GM10266 (cell line): ENCODE data around the gene ASCL3.

Experiments
- DNase-seq: peaks from one replicate; pipeline ENCODE4 v3.0.0; 2012; ENCODE audit errors: extremely low spot score
- CTCF ChIP-seq: IDR thresholded peaks from 2 replicates; pipeline ENCODE4 v1.5.1; 2012; ENCODE audit warnings: mild to moderate bottlenecking, low read depth; ENCODE audit not compliant: control insufficient read depth, insufficient read depth; ENCODE audit errors: missing control alignments

Gene ASCL3

GRCh38 chr11:8914661-8915018, 28.2 kb downstream of the ASCL3 start:
- no peak for DNase-seq
- TF ChIP-seq CTCF = no peak

GRCh38 chr11:8913961-8914660, 28.7 kb downstream of the ASCL3 start:
- peak; percentile 42 for DNase-seq
- TF ChIP-seq CTCF = peak; percentile 81

- TF ChIP-seq CTCF = no peak
- DNase-seq = peak; percentile 95
These were observed 31.6 kb downstream of the ASCL3 start, which contains the start of gene AKIP1 for GRCh38 chr11:8911029-8911823. Gene AKIP1 (plus strand): TSS chr11:8911189. CDS start chr11:8911450, 261 bp downstream.

- no peak for TF ChIP-seq CTCF
- DNase-seq = no peak
These were observed 32.2 kb downstream of the ASCL3 start for GRCh38 chr11:8910649-8911026.

- no peak for TF ChIP-seq CTCF
- no peak for DNase-seq
These were observed 34.7 kb downstream of the ASCL3 start for GRCh38 chr11:8908099-8908498.

- no peak for TF ChIP-seq CTCF
- DNase-seq = no peak
These were observed 35.7 kb downstream of the ASCL3 start for GRCh38 chr11:8907116-8907515.
